HEK293T (cell line): ENCODE results near the gene THEMIS.
"Not testable (repeated sequence)": the region's sequence is repeated elsewhere in the genome, so short reads cannot be mapped to it uniquely, and the experiment has no call there.

Source experiments
- CTCF ChIA-PET: fragments of 350-600 bp; formaldehyde crosslinking; extraction: SDS; loops from one replicate; lab custom pipeline; 2021; ENCODE audit warnings: antibody characterized with exemption, inconsistent platforms; lab: Yijun Ruan, JAX
- POLR2A ChIA-PET: fragments of 350-600 bp; formaldehyde crosslinking; extraction: SDS; loops from one replicate; lab custom pipeline; 2020; ENCODE audit warnings: antibody characterized with exemption, inconsistent platforms; lab: Yijun Ruan, JAX
- DNase-seq: peaks from one replicate; pipeline ENCODE4 v3.0.0; 2012; ENCODE audit warnings: mixed read lengths; ENCODE audit errors: extremely low spot score
- ARNT ChIP-seq: fragments of 450-650 bp; IDR thresholded peaks from 2 replicates; pipeline ENCODE4 v1.6.1; 2017; ENCODE audit warnings: mild to moderate bottlenecking
- BHLHE40 ChIP-seq: fragments of 450-650 bp; IDR thresholded peaks from 2 replicates; pipeline ENCODE4 v1.6.1; 2016; ENCODE audit warnings: mild to moderate bottlenecking, moderate library complexity, borderline replicate concordance
- CTBP1 ChIP-seq: fragments of 450-650 bp; IDR thresholded peaks from 2 replicates; pipeline ENCODE4 v1.6.1; 2016; ENCODE audit warnings: borderline replicate concordance
- ELF4 ChIP-seq: fragments of 450-650 bp; IDR thresholded peaks from 2 replicates; pipeline ENCODE4 v1.6.1; 2017; ENCODE audit warnings: antibody characterized with exemption
- FOXA1 ChIP-seq: fragments of 450-650 bp; IDR thresholded peaks from 2 replicates; pipeline ENCODE4 v1.6.1; 2016; ENCODE audit warnings: mild to moderate bottlenecking
- FOXK2 ChIP-seq: fragments of 450-650 bp; IDR thresholded peaks from 2 replicates; pipeline ENCODE4 v1.6.1; 2016; ENCODE audit warnings: mild to moderate bottlenecking
- FOXM1 ChIP-seq: fragments of 450-650 bp; IDR thresholded peaks from 2 replicates; pipeline ENCODE4 v1.6.1; 2017; ENCODE audit warnings: mild to moderate bottlenecking, borderline replicate concordance
- HDGF ChIP-seq: fragments of 450-650 bp; IDR thresholded peaks from 2 replicates; pipeline ENCODE4 v1.6.1; 2017; ENCODE audit warnings: antibody characterized with exemption, borderline replicate concordance
- L3MBTL2 ChIP-seq: fragments of 450-650 bp; conservative IDR thresholded peaks from 2 replicates; pipeline ENCODE4 v1.6.1; 2016; ENCODE audit warnings: mild to moderate bottlenecking
- LEF1 ChIP-seq: fragments of 450-650 bp; IDR thresholded peaks from 2 replicates; pipeline ENCODE4 v1.6.1; 2017; ENCODE audit warnings: mild to moderate bottlenecking, borderline replicate concordance
- NFRKB ChIP-seq: fragments of 450-650 bp; IDR thresholded peaks from 2 replicates; pipeline ENCODE4 v1.6.1; 2016; ENCODE audit warnings: mild to moderate bottlenecking, moderate library complexity
- PKNOX1 ChIP-seq: fragments of 450-650 bp; IDR thresholded peaks from 2 replicates; pipeline ENCODE4 v1.6.1; 2016
- SP1 ChIP-seq: fragments of 450-650 bp; IDR thresholded peaks from 2 replicates; pipeline ENCODE4 v1.6.1; 2017
- SUZ12 ChIP-seq: fragments of 450-650 bp; IDR thresholded peaks from 2 replicates; pipeline ENCODE4 v1.6.1; 2016; ENCODE audit warnings: mild to moderate bottlenecking
- TARDBP ChIP-seq: fragments of 450-650 bp; IDR thresholded peaks from 2 replicates; pipeline ENCODE4 v1.6.1; 2016
- ZNF384 ChIP-seq: fragments of 450-650 bp; IDR thresholded peaks from 2 replicates; pipeline ENCODE4 v1.6.1; 2016

THEMIS gene

GRCh38 chr6:127790571-127790970 is 110.3 kb downstream of the THEMIS start:
- POLR2A ChIA-PET, result no interaction called here
- CTCF ChIA-PET, result no interaction called here

GRCh38 chr6:127786109-127786508 is 114.7 kb downstream of the THEMIS start:
- CTCF ChIA-PET, result no interaction called here
- no peak for DNase-seq
- POLR2A ChIA-PET, result no interaction called here

More at GRCh38 chr6:127790571-127790970, 110.3 kb downstream of the THEMIS start:
- no peak for TF ChIP-seq TARDBP
- no peak for TF ChIP-seq CTBP1
- no peak for TF ChIP-seq NFRKB
- no peak for TF ChIP-seq PKNOX1
- no peak for TF ChIP-seq SUZ12
- TF ChIP-seq FOXA1, result no peak
- no peak for TF ChIP-seq ELF4
- no peak for TF ChIP-seq FOXK2
- TF ChIP-seq FOXM1, result no peak
- TF ChIP-seq HDGF, result no peak
- TF ChIP-seq ZNF384, result no peak
- TF ChIP-seq ARNT, result no peak
- no peak for DNase-seq

GRCh38 chr6:127784468-127784867 is 116.4 kb downstream of the THEMIS start:
- POLR2A ChIA-PET, result no interaction called here
- CTCF ChIA-PET, result no interaction called here
- DNase-seq, result no peak
- no peak for TF ChIP-seq PKNOX1
- TF ChIP-seq TARDBP, result no peak
- no peak for TF ChIP-seq BHLHE40
- no peak for TF ChIP-seq ZNF384

More at GRCh38 chr6:127786109-127786508, 114.7 kb downstream of the THEMIS start:
- TF ChIP-seq LEF1 (no peak), L3MBTL2 (no peak), FOXM1 (no peak), SP1 (no peak)

GRCh38 chr6:127781636-127782272 is 119.1 kb downstream of the THEMIS start:
- POLR2A ChIA-PET, CTCF ChIA-PET: not testable (repeated sequence)

DNA sequence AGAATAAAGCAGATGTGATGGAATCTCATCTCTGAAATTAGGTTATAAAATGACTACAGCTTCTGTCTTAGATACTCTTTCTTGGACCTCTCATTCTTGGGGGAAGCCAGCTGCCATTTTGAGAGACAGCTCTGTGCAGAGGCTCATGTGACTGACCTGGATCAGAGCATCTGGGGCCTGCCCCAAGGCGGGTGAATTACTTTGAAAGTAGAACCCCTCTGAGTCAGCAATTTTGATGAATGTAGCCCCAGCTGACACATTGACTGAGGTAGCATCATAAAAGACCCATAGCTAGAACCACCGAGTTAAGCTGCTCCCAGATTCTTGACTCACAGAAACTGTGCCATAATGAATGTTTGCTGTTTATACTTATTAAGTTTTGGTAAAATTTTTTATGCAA is 124.5 kb downstream of the THEMIS start:
- no peak for DNase-seq
- no peak for TF ChIP-seq SUZ12
- TF ChIP-seq LEF1, result no peak
- no peak for TF ChIP-seq ARNT
- TF ChIP-seq CTBP1, result no peak
- no peak for TF ChIP-seq HDGF
- no peak for TF ChIP-seq ZNF384
- no peak for TF ChIP-seq L3MBTL2
- TF ChIP-seq BHLHE40, result no peak
- TF ChIP-seq FOXK2, result no peak
- no peak for TF ChIP-seq ELF4
- no peak for TF ChIP-seq FOXM1
- no peak for TF ChIP-seq NFRKB
- no peak for TF ChIP-seq TARDBP
- TF ChIP-seq FOXA1, result no peak
- no peak for TF ChIP-seq PKNOX1
- TF ChIP-seq SP1, result no peak
- ChIA-PET POLR2A (no interaction called here), CTCF (no interaction called here)

More at GRCh38 chr6:127781636-127782272, 119.1 kb downstream of the THEMIS start:
- DNase-seq, result not testable (repeated sequence)

DNA sequence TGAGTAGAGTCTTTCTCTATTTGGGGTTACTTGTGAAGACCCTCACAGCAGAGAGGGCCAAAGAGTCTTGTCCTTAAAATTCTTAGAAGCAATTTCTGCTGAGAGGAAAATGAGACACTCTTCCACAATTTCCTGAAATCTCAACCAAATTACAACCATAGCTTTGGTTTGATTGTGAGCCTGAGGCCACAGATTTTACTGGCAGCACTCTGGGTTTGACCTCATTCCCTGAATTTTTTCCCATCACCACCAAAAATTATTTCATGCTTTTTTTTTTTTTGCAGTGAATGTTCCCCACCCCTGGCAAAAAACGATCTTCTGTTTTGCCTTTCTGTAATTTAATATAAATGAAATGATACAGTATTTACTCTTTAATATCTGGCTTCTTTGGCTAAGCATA is 125.5 kb downstream of the THEMIS start:
- no peak for DNase-seq
- TF ChIP-seq ZNF384, result no peak
- no peak for TF ChIP-seq FOXA1
- TF ChIP-seq ARNT, result no peak
- TF ChIP-seq ELF4, result no peak
- no peak for TF ChIP-seq FOXK2
- TF ChIP-seq SP1, result no peak
- no peak for TF ChIP-seq PKNOX1
- POLR2A ChIA-PET, result no interaction called here
- CTCF ChIA-PET, result interaction anchor here (0.8 kb wide), 1 partner anchor 44 kb away, joined by 3 read pairs; no protein-coding TSS in a partner anchor

DNA sequence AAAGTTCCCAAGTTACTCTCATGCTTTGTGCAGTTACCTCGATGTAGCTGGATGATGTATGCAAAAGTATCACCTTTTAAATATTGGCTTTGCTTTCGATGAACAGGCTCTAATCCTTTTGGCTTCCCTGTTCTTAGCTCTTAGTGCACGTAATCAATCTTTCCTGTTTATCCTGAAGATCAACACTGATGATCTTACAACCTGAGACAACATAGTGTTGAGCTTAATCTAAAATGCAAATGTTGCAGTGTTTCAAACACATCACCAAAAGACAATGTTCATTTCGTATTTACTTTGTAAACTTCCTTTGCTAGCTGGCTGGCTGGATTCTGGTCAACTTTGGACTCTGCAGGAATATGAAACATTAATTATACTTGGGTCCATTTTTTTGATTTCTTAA is 132.1 kb downstream of the THEMIS start:
- CTCF ChIA-PET, result no interaction called here
- no peak for TF ChIP-seq FOXK2
- TF ChIP-seq SUZ12, result no peak
- TF ChIP-seq ELF4, result no peak
- no peak for TF ChIP-seq LEF1
- no peak for TF ChIP-seq HDGF
- no peak for TF ChIP-seq NFRKB
- TF ChIP-seq BHLHE40, result no peak
- no peak for TF ChIP-seq TARDBP
- no peak for TF ChIP-seq CTBP1
- DNase-seq, result no peak
- POLR2A ChIA-PET, result no interaction called here
